IPS DF 4.7 (cell line): ENCODE results near the gene ETFB.

Experiments used
- DNase-seq: peaks from one replicate; pipeline ENCODE4 v3.0.0-alpha.2; 2013; ENCODE audit warnings: low spot score; ENCODE audit errors: extremely low read depth

The ETFB gene

GRCh38 chr19:51372649-51373504 is 6.7 kb upstream of the ETFB start, which contains the start of gene NKG7:
Gene NKG7, minus strand, starts transcription at chr19:51372654. Its CDS starts 119 bp downstream, at chr19:51372535.
- no peak for DNase-seq

GRCh38 chr19:51372021-51372648 is 5.9 kb upstream of the ETFB start:
- no peak for DNase-seq

- DNase-seq, result no peak
These were observed 5.0 kb upstream of the ETFB start for GRCh38 chr19:51371186-51371690.

GRCh38 chr19:51370230-51370629 is 4.0 kb upstream of the ETFB start:
- DNase-seq, result no peak

- DNase-seq, result no peak
These were observed 2.4 kb upstream of the ETFB start, which contains the start of gene CLDND2 for GRCh38 chr19:51368366-51369282. Gene CLDND2, minus strand, starts transcription at chr19:51369003. Its CDS starts 426 bp downstream, at chr19:51368577.

GRCh38 chr19:51367565-51368365 is 1.6 kb upstream of the ETFB start:
- DNase-seq, result no peak

- no peak for DNase-seq
These were observed 1.0 kb upstream of the ETFB start for GRCh38 chr19:51367255-51367564.

- DNase-seq, result no peak
These were observed 434 bp upstream of the ETFB start for GRCh38 chr19:51366389-51367254.

GRCh38 chr19:51365211-51365964 is 800 bp downstream of the ETFB start:
- no peak for DNase-seq

GRCh38 chr19:51364200-51365106 is 1.7 kb downstream of the ETFB start:
- no peak for DNase-seq

GRCh38 chr19:51361239-51361638 is 4.9 kb downstream of the ETFB start:
- DNase-seq, result no peak

- no peak for DNase-seq
These were observed 6.9 kb downstream of the ETFB start for GRCh38 chr19:51359294-51359693.

GRCh38 chr19:51357952-51358351 is 8.2 kb downstream of the ETFB start:
- no peak for DNase-seq

GRCh38 chr19:51356159-51356801 is 9.9 kb downstream of the ETFB start:
- DNase-seq, result no peak

GRCh38 chr19:51354742-51355148 is 11.4 kb downstream of the ETFB start:
- no peak for DNase-seq

GRCh38 chr19:51354103-51354741 is 12.0 kb downstream of the ETFB start:
- DNase-seq, result no peak

- DNase-seq, result no peak
These were observed 13.3 kb downstream of the ETFB start for GRCh38 chr19:51352783-51353360.
